ENCODE measurements around the gene TMEM91. TPM values are rescaled to one million over a fixed set of nuclear protein-coding genes. Genes with fewer than 3 reads are reported as not detected.

TMEM91 gene
- total RNA-seq, 1 donor from 2014 or later: 7.4 TPM

GRCh38 chr19:41350735-41351338 lies 25.5 kb upstream of the TMEM91 start:
- Histone ChIP-seq H3K27ac (ENCODE audit: low read depth, low read length) (peak overlapping the region; percentile 59), H3K4me3 (ENCODE audit: insufficient read depth, low read depth, low read length) (peak overlapping the region; percentile 85), H3K27me3 (ENCODE audit: insufficient read depth, low read length) (no peaks in the 10 kb centered on the region), H3K36me3 (ENCODE audit: insufficient read depth, low read length) (peaks cover 11% of the 10 kb centered on the region), H3K79me2 (ENCODE audit: insufficient read depth, low read length) (peaks cover 62% of the 10 kb centered on the region), H3K4me2 (ENCODE audit: low read length) (peak overlapping the region; percentile 99), H2AFZ (ENCODE audit: low read depth, low read length) (peak overlapping the region; percentile 38), H3K4me1 (ENCODE audit: insufficient read depth, low read length) (peaks cover 6% of the 10 kb centered on the region), H3K9me3 (ENCODE audit: insufficient read depth, low read depth, low read length) (no peaks in the 10 kb centered on the region), H4K20me1 (ENCODE audit: insufficient read depth, low read length) (peaks cover 67% of the 10 kb centered on the region), H3K9ac (ENCODE audit: low read length) (peak overlapping the region; percentile 94)
- H3K27me3 Mint-ChIP-seq (ENCODE audit: low read depth, unreplicated experiment): no peaks in the 10 kb centered on the region
- FAIRE-seq (no peak), DNase-seq (ENCODE audit: low read depth) (no peak)
- H3K27ac Mint-ChIP-seq (ENCODE audit: unreplicated experiment): peak overlapping the region; percentile 48
- H3K4me3 Mint-ChIP-seq (ENCODE audit: unreplicated experiment): peak overlapping the region; percentile 97
- H3K36me3 Mint-ChIP-seq (ENCODE audit: low read depth, unreplicated experiment): peaks cover 24% of the 10 kb centered on the region
- TF ChIP-seq CTCF (IDR thresholded peaks at IDR 0.05; ENCODE audit: insufficient read depth, low read depth, low read length) (no peak), EZH2 (IDR thresholded peaks at IDR 0.05; ENCODE audit: insufficient read depth, low read length) (no peak)
- H3K9me3 Mint-ChIP-seq (ENCODE audit: unreplicated experiment): no peaks in the 10 kb centered on the region
- peaks cover 15% of the 10 kb centered on the region for H3K4me1 Mint-ChIP-seq (ENCODE audit: low read depth, unreplicated experiment)

GRCh38 chr19:41351339-41352245 lies 24.7 kb upstream of the TMEM91 start:
- Mint-ChIP-seq H3K9me3 (ENCODE audit: unreplicated experiment) (no peaks in the 10 kb centered on the region), H3K27me3 (ENCODE audit: low read depth, unreplicated experiment) (no peaks in the 10 kb centered on the region), H3K36me3 (ENCODE audit: low read depth, unreplicated experiment) (peaks cover 26% of the 10 kb centered on the region), H3K27ac (ENCODE audit: unreplicated experiment) (peak overlapping the region; percentile 89), H3K4me3 (ENCODE audit: unreplicated experiment) (peak overlapping the region; percentile 97), H3K4me1 (ENCODE audit: low read depth, unreplicated experiment) (peaks cover 15% of the 10 kb centered on the region)
- Histone ChIP-seq H3K4me1 (ENCODE audit: insufficient read depth, low read length) (peaks cover 6% of the 10 kb centered on the region), H3K27ac (ENCODE audit: low read depth, low read length) (peak overlapping the region; percentile 59), H3K4me3 (ENCODE audit: insufficient read depth, low read depth, low read length) (peak overlapping the region; percentile 85), H3K79me2 (ENCODE audit: insufficient read depth, low read length) (peaks cover 58% of the 10 kb centered on the region), H4K20me1 (ENCODE audit: insufficient read depth, low read length) (peaks cover 60% of the 10 kb centered on the region), H3K27me3 (ENCODE audit: insufficient read depth, low read length) (no peaks in the 10 kb centered on the region), H3K9ac (ENCODE audit: low read length) (peak overlapping the region; percentile 94), H3K36me3 (ENCODE audit: insufficient read depth, low read length) (peaks cover 6% of the 10 kb centered on the region), H2AFZ (ENCODE audit: low read depth, low read length) (peak overlapping the region; percentile 38), H3K4me2 (ENCODE audit: low read length) (peak overlapping the region; percentile 99), H3K9me3 (ENCODE audit: insufficient read depth, low read depth, low read length) (no peaks in the 10 kb centered on the region)
- DNase-seq (ENCODE audit: low read depth): peak; percentile 46
- TF ChIP-seq CTCF (IDR thresholded peaks at IDR 0.05; ENCODE audit: insufficient read depth, low read depth, low read length) (no peak), EZH2 (IDR thresholded peaks at IDR 0.05; ENCODE audit: insufficient read depth, low read length) (no peak)
- no peak for FAIRE-seq
